Liver (tissue), 3 donors: Measurements from ENCODE around the gene JMJD7.

Experiments used
- CTCF ChIP-seq: fragments of 150-350 bp; IDR thresholded peaks from 2 replicates; pipeline ENCODE4 v1.5.1; 2017; ENCODE audit warnings: improper control_type of control experiment, low read depth, low read length; ENCODE audit not compliant: missing input control
- HNF4G ChIP-seq: IDR thresholded peaks from 2 replicates; pipeline ENCODE4 v1.6.1; 2016; ENCODE audit warnings: antibody characterized with exemption
- JUND ChIP-seq, 2 donors: IDR thresholded peaks; 2 replicates each; pipeline ENCODE4 v1.6.1; 2016; ENCODE audit warnings: antibody characterized with exemption in 2 of 2
- MAX ChIP-seq: IDR thresholded peaks from 2 replicates; pipeline ENCODE4 v1.6.1; 2016; ENCODE audit warnings: antibody characterized with exemption
- RAD21 ChIP-seq, 2 donors: IDR thresholded peaks; 2 replicates each; pipeline ENCODE4 v1.6.1; 2016; ENCODE audit warnings: antibody characterized with exemption in 2 of 2, mild to moderate bottlenecking in 2 of 2
- REST ChIP-seq: IDR thresholded peaks from 2 replicates; pipeline ENCODE4 v1.6.1; 2016; ENCODE audit warnings: antibody characterized with exemption, mild to moderate bottlenecking
- RXRA ChIP-seq, 2 donors: IDR thresholded peaks; 2 replicates each; pipeline ENCODE4 v1.6.1; 2017 to 2018; ENCODE audit warnings: antibody characterized with exemption in 2 of 2, mild to moderate bottlenecking in 1 of 2
- YY1 ChIP-seq: IDR thresholded peaks from 2 replicates; pipeline ENCODE4 v1.6.1; 2016; ENCODE audit warnings: antibody characterized with exemption, mild to moderate bottlenecking
- ZBTB33 ChIP-seq: IDR thresholded peaks from 2 replicates; pipeline ENCODE4 v1.6.1; 2016; ENCODE audit warnings: antibody characterized with exemption
- donor health status: healthy.
- donor health status: healthy.

GRCh38 chr15:41809526-41810220 is 18.2 kb upstream of the JMJD7 start:
- TF ChIP-seq RAD21 (IDR thresholded peaks at IDR 0.05) (no peak), ZBTB33 (no peak), CTCF (no peak), REST (no peak), YY1 (no peak), RXRA (IDR thresholded peaks at IDR 0.05) (no peak), HNF4G (no peak), JUND (IDR thresholded peaks at IDR 0.05) (no peak), MAX (no peak)
